Raji (cell line): ENCODE measurements around the gene MCRS1.

ENCODE experiments used
- POLR2A ChIP-seq: IDR thresholded peaks from 2 replicates; pipeline ENCODE4 v1.6.1; 2011; ENCODE audit warnings: low read depth, low read length, control low read depth; ENCODE audit not compliant: insufficient read depth

Gene MCRS1

GRCh38 chr12:49563951-49564685, 3.8 kb downstream of the MCRS1 start:
- no peak for TF ChIP-seq POLR2A

GRCh38 chr12:49562831-49563230, 5.1 kb downstream of the MCRS1 start:
- TF ChIP-seq POLR2A: no peak

- TF ChIP-seq POLR2A: no peak
These were observed 5.7 kb downstream of the MCRS1 start for GRCh38 chr12:49562233-49562632.

GRCh38 chr12:49560695-49561094, 7.2 kb downstream of the MCRS1 start:
- no peak for TF ChIP-seq POLR2A

GRCh38 chr12:49559011-49559675, 8.8 kb downstream of the MCRS1 start:
- no peak for TF ChIP-seq POLR2A

GRCh38 chr12:49558526-49558925, 9.4 kb downstream of the MCRS1 start:
- no peak for TF ChIP-seq POLR2A

GRCh38 chr12:49557917-49558215, 10.1 kb downstream of the MCRS1 start:
- no peak for TF ChIP-seq POLR2A

- no peak for TF ChIP-seq POLR2A
These were observed 10.6 kb downstream of the MCRS1 start for GRCh38 chr12:49557187-49557916.

- no peak for TF ChIP-seq POLR2A
These were observed 11.4 kb downstream of the MCRS1 start for GRCh38 chr12:49556391-49557186.

- no peak for TF ChIP-seq POLR2A
These were observed 12.1 kb downstream of the MCRS1 start for GRCh38 chr12:49555631-49556390.

- TF ChIP-seq POLR2A: no peak
These were observed 13.7 kb downstream of the MCRS1 start for GRCh38 chr12:49554266-49554665.

- no peak for TF ChIP-seq POLR2A
These were observed 14.3 kb downstream of the MCRS1 start for GRCh38 chr12:49553512-49554088.

GRCh38 chr12:49552899-49553298, 15.0 kb downstream of the MCRS1 start:
- TF ChIP-seq POLR2A: no peak

GRCh38 chr12:49552425-49552824, 15.5 kb downstream of the MCRS1 start:
- no peak for TF ChIP-seq POLR2A
